Gastroesophageal sphincter (tissue), 3 donors: ENCODE results near the gene CCR7.

Experiments
- CTCF ChIP-seq, 4 experiments: fragments of 200-600 bp in 2 of 4; fragments of 450-650 bp in 2 of 4; sonication (generic) in 1 of 4; IDR thresholded peaks; one replicate each; pipeline ENCODE4 v1.5.1; 2017 to 2019; ENCODE audit warnings: antibody characterized with exemption in 4 of 4, mild to moderate bottlenecking in 2 of 4, moderate library complexity in 2 of 4
- EP300 ChIP-seq: sonication (generic); formaldehyde crosslinking; IDR thresholded peaks from one replicate; pipeline ENCODE4 v1.6.1; 2017; ENCODE audit warnings: antibody characterized with exemption, mild to moderate bottlenecking
- POLR2A ChIP-seq, 2 donors: fragments of 450-650 bp; IDR thresholded peaks; one replicate each; pipeline ENCODE4 v1.6.1; 2017; ENCODE audit warnings: antibody characterized with exemption in 2 of 2, mild to moderate bottlenecking in 2 of 2, moderate library complexity in 1 of 2
- POLR2AphosphoS5 ChIP-seq: sonication (generic); formaldehyde crosslinking; IDR thresholded peaks from one replicate; pipeline ENCODE4 v1.6.1; 2017; ENCODE audit warnings: antibody characterized with exemption

- TF ChIP-seq CTCF (IDR thresholded peaks at IDR 0.05) (no peak), POLR2AphosphoS5 (no peak), POLR2A (IDR thresholded peaks at IDR 0.05) (no peak), EP300 (no peak)
These were observed 34.7 kb downstream of the CCR7 start for GRCh38 chr17:40530531-40530994.
